NT2/D1 (cell line): Measurements from ENCODE around the gene ENOX1.

ENCODE experiments used
- YY1 ChIP-seq: IDR thresholded peaks from 2 replicates; pipeline ENCODE4 v1.6.1; 2011; ENCODE audit not compliant: insufficient read length, insufficient read depth
- ZNF274 ChIP-seq: IDR thresholded peaks from 2 replicates; pipeline ENCODE4 v1.6.1; 2011; ENCODE audit warnings: mild to moderate bottlenecking, low read depth, low read length

DNA sequence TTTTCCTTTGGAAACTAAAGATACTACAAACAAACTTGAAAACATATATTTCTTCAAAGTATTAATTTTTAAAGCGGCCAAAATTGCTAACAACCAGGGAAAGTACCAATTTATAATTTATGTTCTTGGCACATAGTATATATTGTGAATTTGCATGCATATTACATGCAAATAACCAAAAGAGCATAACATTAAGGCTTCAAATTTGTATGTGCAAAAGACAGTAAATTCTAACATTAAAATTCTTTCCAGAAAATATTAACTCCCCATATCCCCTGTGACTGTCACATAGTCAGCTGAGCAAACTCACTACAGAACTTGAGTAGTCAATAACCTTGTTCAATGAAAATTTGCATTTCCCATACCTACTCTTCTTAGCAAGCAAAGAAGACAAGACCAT, 133.4 kb downstream of the ENOX1 start:
- TF ChIP-seq YY1 = no peak
- no peak for TF ChIP-seq ZNF274
